Erythroblast (primary cell): ENCODE measurements around the gene FIP1L1.

ENCODE experiments used
- GATA1 ChIP-seq: IDR thresholded peaks from 2 replicates; pipeline ENCODE4 v1.6.1; 2011; ENCODE audit warnings: low read depth, mild to moderate bottlenecking, control low read depth, low read length, moderate library complexity
- POLR2A ChIP-seq: IDR thresholded peaks from 2 replicates; pipeline ENCODE4 v1.6.1; 2011; ENCODE audit warnings: mild to moderate bottlenecking, low read length

- no peak for TF ChIP-seq POLR2A
- TF ChIP-seq GATA1 = no peak
Observed at GRCh38 chr4:53502094-53502493, 124.7 kb downstream of the FIP1L1 start.
